ENCODE measurements around the gene SHROOM4. TPM values are rescaled to one million over a fixed set of nuclear protein-coding genes. Genes with fewer than 3 reads are reported as not detected.

SHROOM4 gene
- polyA plus RNA-seq, 6 donors from 2014 or later = not detected

DNA sequence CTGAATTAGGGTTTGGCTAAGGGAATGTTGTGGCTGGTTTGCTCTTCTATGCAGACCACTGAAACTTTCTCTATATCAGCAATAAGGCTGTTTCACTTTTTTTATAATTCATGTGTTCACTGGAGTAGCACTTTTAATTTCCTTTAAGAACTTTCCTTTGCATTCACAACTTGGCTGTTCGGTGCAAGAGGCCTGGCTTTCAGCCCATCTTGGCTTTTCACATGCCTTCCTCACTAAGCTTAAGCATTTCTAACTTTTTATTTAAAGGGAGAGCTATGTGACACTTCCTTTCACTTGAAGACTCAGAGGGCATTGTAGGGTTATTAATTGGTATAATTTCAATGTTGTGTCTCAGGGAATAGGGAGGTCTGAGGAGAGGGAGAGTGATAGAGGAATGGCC lies 142.3 kb downstream of the SHROOM4 start:
- no peak for DNase-seq
- H3K27ac Mint-ChIP-seq = no peak overlapping the region
- no peaks in the 10 kb centered on the region for H3K36me3 Mint-ChIP-seq
- H3K4me1 Mint-ChIP-seq = no peaks in the 10 kb centered on the region
- H3K9me3 Mint-ChIP-seq = no peaks in the 10 kb centered on the region
- peaks cover 0 to 46% (median 4%) of the 10 kb centered on the region in 3 donors for H3K27me3 Mint-ChIP-seq
- no peak overlapping the region for H3K4me3 Mint-ChIP-seq
- ATAC-seq (ENCODE audit: low read depth in 2 of 2) = no peak

DNA sequence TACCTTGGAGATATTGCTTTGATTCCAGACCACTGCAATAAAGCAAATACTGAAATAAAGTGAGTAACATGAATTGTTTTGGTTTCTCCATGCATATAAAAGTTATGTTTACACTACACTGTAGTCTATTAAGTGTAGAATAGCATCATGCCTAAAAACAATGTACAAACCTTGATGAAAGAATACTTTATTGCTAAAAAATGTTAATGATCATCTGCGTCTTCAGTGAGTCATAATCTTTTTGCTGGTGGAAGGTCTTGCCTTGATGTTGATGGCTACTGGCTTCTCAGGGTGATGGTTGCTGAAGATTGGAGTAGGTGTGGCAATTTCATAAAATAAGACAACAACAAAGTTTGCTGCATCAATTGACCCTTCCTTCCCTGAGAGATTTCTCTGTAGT lies 145.1 kb downstream of the SHROOM4 start:
- H3K4me1 Mint-ChIP-seq = no peaks in the 10 kb centered on the region
- H3K4me3 Mint-ChIP-seq = no peak overlapping the region
- ATAC-seq (ENCODE audit: low read depth in 2 of 2) = no peak
- peaks cover 0 to 39% (median 4%) of the 10 kb centered on the region in 3 donors for H3K27me3 Mint-ChIP-seq
- no peak overlapping the region for H3K27ac Mint-ChIP-seq
- DNase-seq = no peak
- no peaks in the 10 kb centered on the region for H3K9me3 Mint-ChIP-seq
- H3K36me3 Mint-ChIP-seq = no peaks in the 10 kb centered on the region

DNA sequence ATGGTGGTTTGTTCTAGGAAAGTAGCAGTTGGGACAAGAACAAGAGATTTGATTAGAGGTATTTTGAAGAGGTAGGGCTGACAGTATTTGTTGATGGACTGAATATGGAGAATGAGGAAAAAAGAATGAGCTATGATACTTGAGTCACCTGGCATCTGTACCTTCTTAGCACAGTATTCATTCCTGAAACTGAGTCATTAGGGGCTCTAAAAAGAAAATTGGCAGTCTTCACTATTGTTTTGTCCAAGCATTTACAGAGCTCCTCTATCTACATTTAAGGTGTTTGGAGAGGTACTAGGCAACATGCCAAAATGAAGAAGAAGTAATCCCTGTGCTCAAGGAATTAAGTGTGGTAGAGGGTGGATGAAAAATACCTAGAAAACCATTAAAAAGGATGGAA lies 165.8 kb downstream of the SHROOM4 start:
- H3K27ac Mint-ChIP-seq = no peak overlapping the region
- H3K4me3 Mint-ChIP-seq = no peak overlapping the region
- ATAC-seq (ENCODE audit: low read depth in 2 of 2) (no peak), DNase-seq (no peak)
- H3K9me3 Mint-ChIP-seq = peaks cover 0 to 5% (median 0%) of the 10 kb centered on the region in 7 donors
- peaks cover 0 to 8% (median 0%) of the 10 kb centered on the region in 3 donors for H3K27me3 Mint-ChIP-seq
- H3K36me3 Mint-ChIP-seq = no peaks in the 10 kb centered on the region
- H3K4me1 Mint-ChIP-seq = no peaks in the 10 kb centered on the region

DNA sequence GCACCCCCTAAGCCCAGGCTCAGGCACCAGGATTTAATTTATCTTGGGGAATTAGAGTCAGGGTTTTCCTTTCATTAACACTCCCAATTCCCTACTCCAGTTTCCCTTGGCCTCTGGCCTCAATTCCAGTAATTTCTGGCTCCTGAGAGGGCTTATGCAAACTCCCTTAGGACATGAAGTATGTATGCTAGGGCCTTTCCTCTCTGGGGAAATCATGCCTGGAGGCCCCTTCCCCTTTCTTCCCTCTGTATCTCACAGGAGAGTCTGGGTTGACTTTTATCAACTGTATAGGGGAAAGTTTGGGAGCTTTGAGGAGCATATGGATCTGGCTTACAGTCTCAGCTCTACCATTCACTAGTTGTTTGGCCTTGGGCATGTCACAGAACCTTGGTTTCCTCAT lies 169.5 kb downstream of the SHROOM4 start:
- DNase-seq (no peak), ATAC-seq (ENCODE audit: low read depth in 2 of 2) (no peak)
- Mint-ChIP-seq H3K36me3 (no peaks in the 10 kb centered on the region), H3K9me3 (peaks cover 0 to 2% (median 0%) of the 10 kb centered on the region in 7 donors), H3K27me3 (peaks cover 0 to 8% (median 6%) of the 10 kb centered on the region in 3 donors), H3K4me3 (no peak overlapping the region), H3K27ac (no peak overlapping the region), H3K4me1 (no peaks in the 10 kb centered on the region)

DNA sequence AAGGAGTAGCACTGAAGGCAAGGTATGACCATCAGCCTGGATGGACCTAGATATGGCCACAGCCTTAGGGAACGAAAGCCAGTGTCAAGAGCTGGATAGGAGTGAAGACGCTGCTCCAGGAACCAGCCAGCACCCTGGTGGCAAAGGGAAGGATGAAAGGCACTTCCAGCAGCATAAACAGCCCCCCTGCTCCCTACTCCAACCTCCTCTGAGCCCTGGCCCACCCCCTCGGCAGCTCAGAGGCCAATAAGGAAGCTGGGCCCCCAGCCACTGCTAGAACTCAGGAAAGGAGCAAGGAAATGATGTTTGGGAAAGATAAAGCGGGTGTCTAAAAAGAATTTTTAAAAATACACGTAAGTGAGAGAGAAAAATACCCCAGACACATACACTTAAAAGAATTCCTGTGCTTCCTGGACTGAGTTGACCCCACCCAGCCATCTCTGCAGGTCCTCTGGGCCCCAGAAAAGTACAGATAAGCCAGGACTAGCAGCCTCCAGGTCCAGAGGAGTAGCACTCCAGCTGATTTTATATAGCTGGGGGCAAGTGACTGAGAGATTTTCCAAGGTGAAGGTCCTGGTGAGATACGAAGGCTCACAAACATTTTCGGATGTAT lies 170.4 kb downstream of the SHROOM4 start:
- DNase-seq = no peak
- Mint-ChIP-seq H3K27me3 (peaks cover 0 to 8% (median 6%) of the 10 kb centered on the region in 3 donors), H3K4me1 (no peaks in the 10 kb centered on the region), H3K4me3 (no peak overlapping the region), H3K36me3 (no peaks in the 10 kb centered on the region), H3K27ac (peak overlapping the region in 1 of 6 donors; percentile 66), H3K9me3 (peaks cover 0 to 2% (median 0%) of the 10 kb centered on the region in 7 donors)
- no peak for ATAC-seq (ENCODE audit: low read depth in 2 of 2)

DNA sequence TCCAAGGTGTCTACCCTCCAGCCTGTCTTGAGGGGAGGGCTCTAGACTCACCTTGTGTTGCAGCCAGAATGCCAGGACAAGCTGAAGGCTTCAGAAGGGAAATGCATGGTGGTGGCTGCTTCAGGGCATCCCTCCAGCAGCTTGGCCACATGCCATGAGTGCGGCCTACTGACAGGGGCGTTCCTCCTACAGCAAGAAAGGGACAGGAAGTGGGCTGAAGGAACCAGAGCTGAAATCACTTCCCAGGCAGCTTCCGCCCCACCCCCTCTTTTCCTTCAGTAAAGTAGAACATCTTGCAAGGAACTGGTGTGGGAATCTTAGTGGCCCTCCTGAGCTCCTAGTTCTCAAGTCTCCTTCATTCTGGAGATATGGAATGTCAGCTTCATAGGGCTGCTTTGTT lies 175.9 kb downstream of the SHROOM4 start:
- H3K36me3 Mint-ChIP-seq = no peaks in the 10 kb centered on the region
- H3K27ac Mint-ChIP-seq = no peak overlapping the region
- no peak overlapping the region for H3K4me3 Mint-ChIP-seq
- no peaks in the 10 kb centered on the region for H3K4me1 Mint-ChIP-seq
- no peak for ATAC-seq (ENCODE audit: low read depth in 2 of 2)
- H3K27me3 Mint-ChIP-seq = peaks cover 0 to 8% (median 6%) of the 10 kb centered on the region in 3 donors
- H3K9me3 Mint-ChIP-seq = peaks cover 0 to 3% (median 0%) of the 10 kb centered on the region in 7 donors
- no peak for DNase-seq

DNA sequence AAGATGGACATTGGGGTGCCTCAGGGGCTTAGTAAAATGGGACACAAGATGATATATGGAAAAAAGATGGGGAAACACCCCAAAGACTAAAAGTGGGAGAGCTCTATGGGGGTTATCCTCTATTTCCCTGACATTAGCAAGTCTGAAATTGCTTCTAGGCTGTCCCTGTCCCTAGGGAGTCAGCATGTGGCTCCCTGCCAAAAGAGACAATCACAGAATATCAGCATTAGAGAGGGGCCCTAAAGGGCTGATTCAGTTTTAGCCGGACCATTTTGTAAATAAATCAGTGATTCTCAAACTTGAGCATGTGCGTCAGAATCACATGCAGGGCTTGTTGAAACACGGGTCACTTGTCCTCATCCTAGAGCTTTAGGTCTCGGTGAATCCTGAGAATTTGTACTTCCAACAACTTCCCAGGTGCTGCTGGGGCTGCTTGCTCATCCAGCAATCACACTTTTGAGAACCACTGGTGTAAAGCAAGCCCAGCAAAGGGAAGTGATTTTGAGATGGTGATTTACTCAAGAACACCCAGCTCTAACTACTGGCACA lies 178.1 kb downstream of the SHROOM4 start:
- no peaks in the 10 kb centered on the region for H3K4me1 Mint-ChIP-seq
- H3K27ac Mint-ChIP-seq = no peak overlapping the region
- ATAC-seq (ENCODE audit: low read depth in 2 of 2) (no peak), DNase-seq (no peak)
- no peaks in the 10 kb centered on the region for H3K36me3 Mint-ChIP-seq
- no peak overlapping the region for H3K4me3 Mint-ChIP-seq
- H3K9me3 Mint-ChIP-seq = peaks cover 0 to 3% (median 0%) of the 10 kb centered on the region in 7 donors
- H3K27me3 Mint-ChIP-seq = peaks cover 0 to 8% (median 6%) of the 10 kb centered on the region in 3 donors

DNA sequence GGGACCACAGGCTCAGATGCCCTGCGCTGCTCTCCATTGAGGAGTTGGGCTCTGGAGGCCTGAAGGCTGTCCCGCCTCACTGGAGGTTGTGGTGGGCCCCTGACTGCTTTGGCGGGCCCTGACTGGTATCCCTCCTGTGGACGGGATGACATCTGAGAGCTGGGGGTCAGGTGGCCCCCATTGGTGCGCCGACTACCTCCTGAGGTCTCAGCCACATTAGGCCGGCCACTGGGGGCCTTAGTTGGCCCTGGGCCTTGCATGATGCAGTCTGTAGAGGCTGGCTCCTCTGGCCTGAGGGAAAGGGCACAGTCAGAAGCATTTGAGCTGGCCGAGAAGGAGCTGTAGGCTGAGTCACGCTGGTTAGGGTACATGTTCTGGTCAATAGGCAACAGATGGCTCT lies 178.8 kb downstream of the SHROOM4 start:
- ATAC-seq (ENCODE audit: low read depth in 2 of 2) (no peak), DNase-seq (no peak)
- Mint-ChIP-seq H3K27ac (no peak overlapping the region), H3K4me1 (no peaks in the 10 kb centered on the region), H3K36me3 (no peaks in the 10 kb centered on the region), H3K9me3 (peaks cover 0 to 3% (median 0%) of the 10 kb centered on the region in 7 donors), H3K27me3 (peaks cover 0 to 8% (median 0%) of the 10 kb centered on the region in 3 donors), H3K4me3 (no peak overlapping the region)

DNA sequence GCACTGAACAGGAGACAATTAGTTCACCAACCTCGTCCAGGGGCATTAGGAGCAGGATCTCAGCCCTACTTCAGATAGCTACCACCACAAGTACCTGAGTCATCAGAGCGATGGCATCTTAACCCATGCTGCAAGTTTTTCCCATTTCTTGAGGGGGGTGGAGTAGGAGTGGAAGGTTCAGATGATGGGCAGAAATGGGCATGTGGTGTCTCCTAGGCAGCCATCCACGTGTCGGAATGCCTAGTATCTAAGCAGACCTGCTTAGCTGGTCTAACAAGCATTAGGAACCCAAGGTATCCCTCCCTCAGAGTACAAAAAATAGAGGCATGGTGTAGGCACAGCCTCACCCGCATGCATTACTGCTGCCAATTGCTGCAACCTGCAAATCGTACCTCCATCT lies 184.2 kb downstream of the SHROOM4 start:
- Mint-ChIP-seq H3K36me3 (no peaks in the 10 kb centered on the region), H3K4me3 (no peak overlapping the region), H3K27me3 (no peaks in the 10 kb centered on the region), H3K4me1 (no peaks in the 10 kb centered on the region), H3K9me3 (peaks cover 0 to 4% (median 0%) of the 10 kb centered on the region in 7 donors), H3K27ac (no peak overlapping the region)
- no peak for ATAC-seq (ENCODE audit: low read depth in 2 of 2)
- no peak for DNase-seq

DNA sequence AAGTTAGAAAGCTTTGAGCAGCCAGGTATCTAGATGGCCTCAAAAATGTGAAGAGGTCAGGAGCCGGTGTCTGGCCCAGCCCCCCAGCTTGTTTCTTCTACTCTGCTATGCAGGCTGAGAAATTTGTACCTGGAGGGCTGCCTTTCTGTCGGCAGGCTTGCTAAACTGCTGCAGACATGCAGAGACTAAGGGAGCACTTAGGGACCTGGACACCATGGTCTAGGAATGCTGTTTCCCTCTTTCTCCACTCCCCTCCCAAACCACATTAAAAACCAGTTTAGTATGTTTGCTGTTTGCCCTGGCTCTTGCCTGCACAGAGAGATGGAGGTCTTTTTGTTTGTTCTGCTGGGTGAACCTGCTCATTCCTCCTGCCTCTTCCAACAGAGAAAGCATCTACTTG lies 186.3 kb downstream of the SHROOM4 start:
- DNase-seq (no peak), ATAC-seq (ENCODE audit: low read depth in 2 of 2) (no peak)
- H3K36me3 Mint-ChIP-seq = no peaks in the 10 kb centered on the region
- H3K27me3 Mint-ChIP-seq = peaks cover 0 to 7% (median 0%) of the 10 kb centered on the region in 3 donors
- H3K9me3 Mint-ChIP-seq = peaks cover 0 to 4% (median 0%) of the 10 kb centered on the region in 7 donors
- no peaks in the 10 kb centered on the region for H3K4me1 Mint-ChIP-seq
- no peak overlapping the region for H3K4me3 Mint-ChIP-seq
- H3K27ac Mint-ChIP-seq = no peak overlapping the region

DNA sequence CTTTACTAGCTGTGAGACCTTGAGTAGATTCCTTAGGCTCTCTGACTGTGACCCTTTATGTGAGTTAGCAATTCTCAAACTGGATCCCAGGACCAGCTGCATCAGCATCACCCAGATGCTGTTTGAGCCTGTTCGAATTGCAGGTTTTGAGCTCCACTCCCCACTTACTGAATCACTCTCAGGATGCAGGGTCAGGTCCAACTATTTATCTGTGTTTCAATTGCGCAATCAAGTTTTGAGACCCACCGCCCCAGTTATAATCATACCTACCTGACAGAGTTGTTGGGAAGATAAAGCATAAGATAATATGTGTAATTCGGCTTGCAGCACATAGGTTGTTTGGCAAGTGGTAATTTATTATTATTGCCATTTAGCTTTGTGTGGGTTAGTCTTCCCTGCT lies 187.6 kb downstream of the SHROOM4 start:
- peaks cover 0 to 7% (median 0%) of the 10 kb centered on the region in 3 donors for H3K27me3 Mint-ChIP-seq
- no peak for ATAC-seq (ENCODE audit: low read depth in 2 of 2)
- H3K27ac Mint-ChIP-seq = no peak overlapping the region
- H3K36me3 Mint-ChIP-seq = no peaks in the 10 kb centered on the region
- H3K4me1 Mint-ChIP-seq = no peaks in the 10 kb centered on the region
- H3K9me3 Mint-ChIP-seq = peaks cover 0 to 4% (median 0%) of the 10 kb centered on the region in 7 donors
- H3K4me3 Mint-ChIP-seq = no peak overlapping the region
- DNase-seq = no peak

DNA sequence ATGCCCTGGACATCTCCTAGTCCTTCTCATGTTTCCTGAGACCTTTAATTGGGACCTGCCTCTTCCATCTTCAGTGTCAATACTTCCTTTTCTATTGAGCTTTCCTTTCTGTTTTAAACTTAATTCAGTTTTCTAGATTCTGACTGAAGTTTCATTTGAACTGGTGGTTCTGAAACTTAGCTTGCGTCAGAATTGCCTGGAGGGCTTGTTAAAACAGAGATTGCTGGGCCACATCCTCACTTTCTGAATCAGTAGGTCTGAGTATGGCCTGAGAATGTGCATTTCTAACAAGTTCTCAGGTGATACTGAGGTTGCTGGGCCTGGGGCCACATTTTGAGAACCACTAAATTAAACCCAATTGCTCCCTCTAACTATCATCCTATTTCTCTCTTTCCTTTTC lies 191.2 kb downstream of the SHROOM4 start:
- DNase-seq (no peak), ATAC-seq (ENCODE audit: low read depth in 2 of 2) (no peak)
- Mint-ChIP-seq H3K4me3 (no peak overlapping the region), H3K4me1 (no peaks in the 10 kb centered on the region), H3K9me3 (peaks cover 0 to 4% (median 0%) of the 10 kb centered on the region in 7 donors), H3K36me3 (no peaks in the 10 kb centered on the region), H3K27ac (peak overlapping the region in 1 of 6 donors; percentile 70), H3K27me3 (peaks cover 0 to 12% (median 0%) of the 10 kb centered on the region in 3 donors)

DNA sequence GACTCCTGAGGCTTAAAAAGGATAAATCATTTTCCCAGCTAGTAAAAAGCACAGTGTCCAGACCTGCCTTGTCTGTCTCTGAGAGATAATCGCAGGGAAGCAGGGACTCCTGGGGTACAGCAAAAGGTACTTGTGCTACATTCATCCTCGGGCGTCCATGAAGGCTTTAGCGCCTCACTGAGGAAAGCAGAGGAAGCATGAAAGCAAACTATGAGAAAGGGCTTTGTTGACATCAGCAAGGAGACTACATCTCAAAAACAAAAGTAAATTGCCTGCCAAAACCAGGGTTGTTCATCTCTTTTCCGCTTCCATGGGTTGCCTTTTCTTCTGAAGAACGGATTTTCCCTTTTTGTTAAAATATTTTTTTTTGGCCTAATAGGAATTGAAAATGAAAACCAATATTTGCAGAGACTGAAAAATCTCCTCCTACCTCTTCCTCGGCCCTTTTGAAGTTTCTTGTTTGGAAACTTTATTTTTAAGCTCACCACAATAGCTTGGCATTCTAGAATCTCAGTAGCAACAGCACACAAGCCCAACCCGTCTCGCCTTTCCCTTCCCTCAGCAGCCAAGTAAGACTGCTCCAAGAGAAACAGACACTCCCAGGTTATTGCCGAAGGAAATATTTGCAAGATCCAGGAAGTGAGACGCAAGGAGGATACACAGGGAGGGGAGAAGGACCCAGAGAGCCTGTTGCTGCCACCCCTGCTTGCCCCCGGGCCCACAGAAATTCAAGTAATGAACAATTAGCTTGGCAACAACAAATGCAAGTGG lies 195.0 kb downstream of the SHROOM4 start:
- Mint-ChIP-seq H3K4me1 (no peaks in the 10 kb centered on the region), H3K36me3 (no peaks in the 10 kb centered on the region), H3K27ac (no peak overlapping the region), H3K27me3 (peaks cover 0 to 6% (median 0%) of the 10 kb centered on the region in 3 donors), H3K4me3 (peak overlapping the region in 1 of 8 donors; percentile 49), H3K9me3 (peaks cover 0 to 2% (median 0%) of the 10 kb centered on the region in 7 donors)
- DNase-seq (no peak), ATAC-seq (ENCODE audit: low read depth in 2 of 2) (no peak)

DNA sequence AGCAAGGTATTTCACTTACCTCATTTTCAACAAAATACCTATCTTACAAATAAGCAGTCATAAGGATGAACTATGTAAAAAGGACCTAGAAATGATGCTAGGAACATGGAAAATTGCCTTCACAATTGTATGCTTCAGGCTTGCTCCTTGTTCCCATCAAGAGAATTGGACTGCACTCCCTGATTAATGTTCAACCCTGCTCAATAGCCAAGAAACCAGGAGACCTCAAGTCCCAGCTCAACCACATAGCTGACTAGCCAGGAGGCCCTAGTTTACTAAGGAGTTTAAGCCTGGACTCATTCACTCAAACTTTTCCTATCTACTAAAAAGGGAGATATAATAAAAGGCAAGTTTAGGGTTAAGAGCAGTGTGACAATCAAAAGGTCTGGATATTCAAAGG lies 196.8 kb downstream of the SHROOM4 start:
- H3K4me3 Mint-ChIP-seq = no peak overlapping the region
- no peak for DNase-seq
- no peaks in the 10 kb centered on the region for H3K4me1 Mint-ChIP-seq
- H3K27me3 Mint-ChIP-seq = peaks cover 0 to 5% (median 0%) of the 10 kb centered on the region in 3 donors
- no peak for ATAC-seq (ENCODE audit: low read depth in 2 of 2)
- H3K36me3 Mint-ChIP-seq = no peaks in the 10 kb centered on the region
- no peak overlapping the region for H3K27ac Mint-ChIP-seq
- peaks cover 0 to 2% (median 0%) of the 10 kb centered on the region in 7 donors for H3K9me3 Mint-ChIP-seq
